Gastrocnemius medialis (tissue), 4 donors: Measurements from ENCODE around the gene SLC36A3. TPM values are rescaled to one million over a fixed set of nuclear protein-coding genes. Genes with fewer than 3 reads are reported as not detected.

Source experiments
- ATAC-seq, 2 donors: fragments of 150-250 bp; one replicate each; pipeline ENCODE4 v1.9.1; 2016
- DNase-seq, 2 donors: peaks; one replicate each; pipeline ENCODE4 v3.0.0-alpha.2; 2019
- H3K27ac ChIP-seq, 4 donors: fragments of 200-600 bp; sonication (generic); 1 replicate in 1 of 4; 2 replicates in 3 of 4; pipeline ENCODE4 v1.5.1; 2016 to 2018; ENCODE audit warnings: mild to moderate bottlenecking in 2 of 4, moderate library complexity in 1 of 4
- H3K27me3 ChIP-seq, 3 donors: fragments of 200-600 bp; sonication (generic) in 2 of 3; 1 replicate in 1 of 3; 2 replicates in 2 of 3; pipeline versions ENCODE4 v1.5.1 to v1.6.0; 2016 to 2019; ENCODE audit warnings: mild to moderate bottlenecking in 1 of 3, moderate library complexity in 1 of 3
- H3K36me3 ChIP-seq, 2 donors: fragments of 200-600 bp; sonication (generic) in 1 of 2; one replicate each; pipeline ENCODE4 v1.5.1; 2017 to 2018
- H3K4me1 ChIP-seq, 2 donors: fragments of 200-600 bp; sonication (generic) in 1 of 2; one replicate each; pipeline ENCODE4 v1.5.1; 2016 to 2017; ENCODE audit warnings: mild to moderate bottlenecking in 2 of 2
- H3K4me3 ChIP-seq, 4 donors: fragments of 200-600 bp; sonication (generic) in 3 of 4; 1 replicate in 1 of 4; 2 replicates in 3 of 4; pipeline ENCODE4 v1.5.1; 2016 to 2019; ENCODE audit warnings: mild to moderate bottlenecking in 2 of 4
- H3K9me3 ChIP-seq, 3 donors: fragments of 200-600 bp; sonication (generic) in 2 of 3; 1 replicate in 1 of 3; 2 replicates in 2 of 3; pipeline ENCODE4 v1.5.1; 2016 to 2019
- POLR2A ChIP-seq, 2 donors: fragments of 450-650 bp; IDR thresholded peaks; one replicate each; pipeline ENCODE4 v1.6.1; 2017; ENCODE audit warnings: antibody characterized with exemption in 2 of 2, mild to moderate bottlenecking in 2 of 2, moderate library complexity in 2 of 2
- in situ Hi-C, 4 donors: fragments of 200-750 bp; cut with MboI; loops; one replicate each; pipeline versions ENCODE4 v1.15.0 to v1.8.0; 2017; ENCODE audit warnings: low sequenced_read_pairs in 4 of 4
- intact Hi-C: fragments of 100-400 bp; cut with DNase I; formaldehyde crosslinking; loops from one replicate; pipeline ENCODE4 v1.15.1; 2023; ENCODE audit warnings: low total_unique reads
- total RNA-seq, 4 donors: library from RNA; depleted of rRNA; stranded (reverse); fragments of >200 nt; gene quantifications; one replicate each; pipeline versions ENCODE4 v1.1.0 to v1.2.3, GENCODE V29; 2016
- TF ChIP-seq, protein P1 (sequence below), 5 experiments: fragments of 450-650 bp in 3 of 5; fragments of 200-600 bp in 2 of 5; sonication (generic) in 2 of 5; IDR thresholded peaks in 4 of 5; conservative IDR thresholded peaks in 1 of 5; 1 replicate in 4 of 5; 2 replicates in 1 of 5; pipeline ENCODE4 v1.5.1; 2016 to 2019; ENCODE audit warnings: antibody characterized with exemption in 5 of 5, mild to moderate bottlenecking in 3 of 5, moderate library complexity in 3 of 5

The SLC36A3 gene
- total RNA-seq, 4 donors from 2014 or later = not detected

DNA sequence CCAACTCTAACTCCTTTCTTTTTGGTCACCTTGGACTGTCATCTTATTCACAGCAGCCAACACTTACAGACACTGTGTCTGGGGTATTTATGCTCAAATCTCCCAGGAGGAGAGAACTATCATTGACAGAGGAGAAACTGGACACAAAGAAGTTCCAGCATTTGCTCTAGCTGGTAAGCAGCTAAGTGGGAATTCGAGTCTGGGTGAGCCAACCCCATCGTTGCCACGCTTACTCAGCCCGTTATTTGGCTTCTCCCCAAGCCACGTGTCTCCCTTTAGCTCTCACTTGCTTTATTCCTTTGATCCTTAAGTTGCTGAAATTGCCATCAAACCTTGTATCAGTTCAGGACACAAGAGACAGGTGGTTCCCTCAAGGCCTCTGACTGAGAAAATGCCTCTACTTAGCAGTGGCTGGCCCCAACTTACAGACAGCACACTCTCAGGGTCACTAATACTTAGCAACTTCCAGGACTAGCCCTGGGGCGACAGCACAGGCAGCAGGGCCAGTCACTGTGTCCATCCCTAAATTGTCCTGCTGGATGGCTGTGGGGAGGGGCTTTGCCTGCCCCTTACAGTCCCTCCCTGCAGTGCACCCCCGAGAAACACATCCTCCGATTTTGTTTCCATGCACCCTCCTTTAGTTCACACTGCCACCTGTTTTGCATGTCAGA is 42.4 kb upstream of the SLC36A3 start:
- in situ Hi-C loops = no loop called here
- DNase-seq (peak; percentile 63 to 79), ATAC-seq (peak; percentile 57 to 60)
- H3K36me3 ChIP-seq = peaks cover 0 to 20% of the 10 kb centered on the region in 2 donors
- H3K4me3 ChIP-seq = peak overlapping the region; percentile 50 to 63 (median 54)
- TF ChIP-seq POLR2A (IDR thresholded peaks at IDR 0.05) = no peak
- TF ChIP-seq, protein P1, sequence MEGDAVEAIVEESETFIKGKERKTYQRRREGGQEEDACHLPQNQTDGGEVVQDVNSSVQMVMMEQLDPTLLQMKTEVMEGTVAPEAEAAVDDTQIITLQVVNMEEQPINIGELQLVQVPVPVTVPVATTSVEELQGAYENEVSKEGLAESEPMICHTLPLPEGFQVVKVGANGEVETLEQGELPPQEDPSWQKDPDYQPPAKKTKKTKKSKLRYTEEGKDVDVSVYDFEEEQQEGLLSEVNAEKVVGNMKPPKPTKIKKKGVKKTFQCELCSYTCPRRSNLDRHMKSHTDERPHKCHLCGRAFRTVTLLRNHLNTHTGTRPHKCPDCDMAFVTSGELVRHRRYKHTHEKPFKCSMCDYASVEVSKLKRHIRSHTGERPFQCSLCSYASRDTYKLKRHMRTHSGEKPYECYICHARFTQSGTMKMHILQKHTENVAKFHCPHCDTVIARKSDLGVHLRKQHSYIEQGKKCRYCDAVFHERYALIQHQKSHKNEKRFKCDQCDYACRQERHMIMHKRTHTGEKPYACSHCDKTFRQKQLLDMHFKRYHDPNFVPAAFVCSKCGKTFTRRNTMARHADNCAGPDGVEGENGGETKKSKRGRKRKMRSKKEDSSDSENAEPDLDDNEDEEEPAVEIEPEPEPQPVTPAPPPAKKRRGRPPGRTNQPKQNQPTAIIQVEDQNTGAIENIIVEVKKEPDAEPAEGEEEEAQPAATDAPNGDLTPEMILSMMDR (IDR thresholded peaks at IDR 0.05 in 4 of 5, conservative IDR thresholded peaks at IDR 0.05 in 1 of 5) = no peak
- H3K4me1 ChIP-seq = peaks cover 49 to 50% of the 10 kb centered on the region in 2 donors
- intact Hi-C loops = loop anchor here (2.0 to 5.0 kb wide), 2 partner anchors 23 to 86 kb away; no protein-coding TSS in a partner anchor
- H3K9me3 ChIP-seq = no peaks in the 10 kb centered on the region
- H3K27me3 ChIP-seq = no peaks in the 10 kb centered on the region
- peak overlapping the region; percentile 92 to 96 (median 94) for H3K27ac ChIP-seq

DNA sequence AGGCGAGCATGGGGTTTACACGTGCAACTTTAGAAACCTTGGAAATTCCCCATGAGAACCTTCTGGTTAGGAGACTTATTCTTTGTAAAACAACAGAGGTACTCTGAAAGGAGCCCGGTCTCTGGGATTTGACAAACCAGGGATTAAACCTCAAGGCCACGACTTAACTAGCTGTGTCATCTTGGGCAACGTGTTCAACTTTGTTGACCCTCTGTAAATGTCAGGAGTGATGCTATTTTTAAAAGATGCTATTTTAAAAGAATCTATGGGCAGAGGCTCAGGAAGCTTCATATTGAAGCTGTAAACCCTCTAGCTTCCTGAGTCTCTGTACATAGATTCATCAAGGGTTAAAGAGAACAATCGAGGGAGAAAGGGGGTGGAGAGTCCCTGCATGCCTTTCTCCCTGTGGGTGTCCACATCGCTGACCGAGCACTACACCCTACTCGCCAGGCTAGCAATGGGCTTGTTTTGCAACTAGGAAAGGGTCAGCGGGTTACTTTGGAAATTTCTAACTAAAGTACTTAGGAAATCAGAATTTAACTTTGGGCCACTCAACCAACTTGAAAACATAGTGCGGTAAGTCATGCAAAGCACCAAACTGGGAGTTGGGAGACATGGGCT is 41.7 kb upstream of the SLC36A3 start:
- intact Hi-C loops (loop anchor here (2.0 to 5.0 kb wide), 2 partner anchors 22 to 87 kb away; no protein-coding TSS in a partner anchor), in situ Hi-C loops (no loop called here)
- DNase-seq = peak in 1 of 2 donors; percentile 65
- H3K4me1 ChIP-seq = peaks cover 49 to 50% of the 10 kb centered on the region in 2 donors
- no peaks in the 10 kb centered on the region for H3K27me3 ChIP-seq
- peaks cover 0 to 27% of the 10 kb centered on the region in 2 donors for H3K36me3 ChIP-seq
- H3K27ac ChIP-seq = peak overlapping the region; percentile 92 to 96 (median 94)
- H3K4me3 ChIP-seq = peak overlapping the region; percentile 50 to 63 (median 54)
- H3K9me3 ChIP-seq = no peaks in the 10 kb centered on the region
- ATAC-seq = peak; percentile 33 to 49
- TF ChIP-seq POLR2A (IDR thresholded peaks at IDR 0.05) = peak in 1 of 2 donors; percentile 32
- TF ChIP-seq, protein P1 (IDR thresholded peaks at IDR 0.05 in 4 of 5, conservative IDR thresholded peaks at IDR 0.05 in 1 of 5) = no peak

DNA sequence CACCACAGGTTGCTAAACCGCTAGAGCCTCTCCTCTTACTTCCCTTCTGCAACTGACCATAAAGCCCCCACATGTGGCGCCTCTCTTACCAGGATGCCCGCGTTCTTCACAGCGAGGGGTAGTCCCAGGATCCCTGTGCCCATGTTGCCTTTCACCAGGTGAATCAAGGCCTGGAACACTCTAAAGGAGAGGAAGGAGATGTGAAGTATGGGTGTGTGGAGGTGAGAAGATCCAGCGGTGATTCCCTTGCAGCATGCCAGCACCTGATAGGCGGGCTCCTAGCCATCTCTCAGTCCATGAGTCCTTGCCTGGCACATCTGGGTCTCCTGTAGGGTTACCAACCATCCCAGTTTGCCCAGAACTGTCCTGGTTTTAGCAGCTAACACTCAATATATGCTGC is 40.5 kb upstream of the SLC36A3 start:
- in situ Hi-C loops = no loop called here
- Histone ChIP-seq H3K4me3 (peak overlapping the region in 2 of 4 donors; percentile 51 to 63), H3K4me1 (peaks cover 39 to 44% of the 10 kb centered on the region in 2 donors), H3K27me3 (no peaks in the 10 kb centered on the region), H3K36me3 (peaks cover 0 to 28% of the 10 kb centered on the region in 2 donors), H3K27ac (peak overlapping the region; percentile 92 to 96 (median 94)), H3K9me3 (no peaks in the 10 kb centered on the region)
- ATAC-seq (no peak), DNase-seq (no peak)
- TF ChIP-seq, protein P1 (IDR thresholded peaks at IDR 0.05 in 4 of 5, conservative IDR thresholded peaks at IDR 0.05 in 1 of 5) = no peak
- no peak for TF ChIP-seq POLR2A (IDR thresholded peaks at IDR 0.05)
- intact Hi-C loops = loop anchor here (2.0 kb wide), 1 partner anchor 21 kb away; no protein-coding TSS in a partner anchor

DNA sequence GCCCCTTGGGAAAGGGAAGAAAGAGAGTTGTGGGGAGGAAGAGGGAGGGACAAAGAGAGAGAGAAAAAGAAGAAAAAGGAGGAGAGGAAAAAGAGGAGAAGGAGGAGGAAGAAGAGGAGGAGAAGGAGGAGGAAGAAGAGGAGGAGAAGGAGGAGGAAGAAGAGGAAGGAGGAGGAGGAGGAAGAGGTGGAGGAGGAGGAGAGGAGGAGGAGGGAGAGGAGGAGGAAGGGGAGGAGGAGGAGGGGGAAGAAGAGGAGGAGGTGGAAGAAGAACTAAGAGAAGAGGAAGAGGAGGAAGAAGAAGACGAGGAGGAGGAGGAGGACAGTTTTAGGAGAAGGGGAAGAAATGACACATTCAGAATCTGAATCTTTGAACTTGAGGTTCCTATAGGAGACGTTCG is 36.4 kb upstream of the SLC36A3 start:
- DNase-seq = no peak
- in situ Hi-C loops = no loop called here
- Histone ChIP-seq H3K4me3 (no peak overlapping the region), H3K4me1 (peaks cover 15 to 22% of the 10 kb centered on the region in 2 donors), H3K27me3 (no peaks in the 10 kb centered on the region), H3K27ac (peak overlapping the region; percentile 11 to 96 (median 93)), H3K36me3 (peaks cover 0 to 54% of the 10 kb centered on the region in 2 donors), H3K9me3 (no peaks in the 10 kb centered on the region)
- no peak for ATAC-seq
- TF ChIP-seq, protein P1 (IDR thresholded peaks at IDR 0.05 in 4 of 5, conservative IDR thresholded peaks at IDR 0.05 in 1 of 5) = no peak
- no peak for TF ChIP-seq POLR2A (IDR thresholded peaks at IDR 0.05)
- intact Hi-C loops = no loop called here
